Panc1 (cell line): Measurements from ENCODE around the gene ABCG1. TPM values are rescaled to one million over a fixed set of nuclear protein-coding genes. Genes with fewer than 3 reads are reported as not detected.

Experiments
- ATAC-seq: fragments of 200-7000 bp; cut with Tn5 transposase; 2 replicates; pipeline ENCODE4 v1.9.1; 2020; ENCODE audit warnings: mild to moderate bottlenecking, moderate library complexity
- BruUV-seq: library from RNA; stranded (reverse); fragments of 400-500 nt; replicated peaks from 2 replicates; lab custom pipeline; 2021; lab: Mats Ljungman, UMichigan
- CTCF ChIA-PET: fragments of 300-600 bp; sonication (Branson Sonifier 250); formaldehyde crosslinking; loops from one replicate; lab custom pipeline; 2022; ENCODE audit warnings: antibody characterized with exemption; lab: Charles Lee
- POLR2A ChIA-PET: fragments of 300-600 bp; sonication (Branson Sonifier 250); formaldehyde crosslinking; loops from one replicate; lab custom pipeline; 2022; ENCODE audit warnings: antibody characterized with exemption; lab: Charles Lee
- DNase-seq: peaks from one replicate; pipeline ENCODE4 v3.0.0-alpha.2; 2010; ENCODE audit warnings: low read depth, low spot score
- H3K27ac ChIP-seq: 2 replicates; pipeline ENCODE4 v1.5.1; 2011; ENCODE audit warnings: mild to moderate bottlenecking, low read length, inconsistent platforms
- H3K27me3 ChIP-seq: fragments of 200-500 bp; sonication (Bioruptor generic); 2 replicates; pipeline ENCODE4 v1.6.0; 2014; ENCODE audit warnings: low read length, inconsistent platforms; ENCODE audit not compliant: control insufficient read depth, insufficient read depth
- H3K36me3 ChIP-seq: fragments of 200-500 bp; sonication (Bioruptor generic); 2 replicates; pipeline ENCODE4 v1.5.1; 2014; ENCODE audit warnings: inconsistent platforms, mild to moderate bottlenecking, low read length, moderate library complexity; ENCODE audit not compliant: control insufficient read depth, insufficient read depth
- H3K4me1 ChIP-seq: 2 replicates; pipeline ENCODE4 v1.5.1; 2011; ENCODE audit warnings: inconsistent platforms, mild to moderate bottlenecking, low read length, moderate library complexity; ENCODE audit not compliant: control insufficient read depth, insufficient read depth
- H3K4me3 ChIP-seq, 2 experiments: 2 replicates each; pipeline ENCODE4 v1.5.1; 2011 to 2012; ENCODE audit warnings: low read depth in 2 of 2, low read length in 2 of 2, mild to moderate bottlenecking in 2 of 2, inconsistent platforms in 1 of 2, moderate library complexity in 1 of 2
- H3K9me3 ChIP-seq: fragments of 200-500 bp; sonication (Bioruptor generic); 2 replicates; pipeline ENCODE4 v1.5.1; 2014; ENCODE audit warnings: low read depth, mild to moderate bottlenecking, inconsistent platforms, low read length, moderate library complexity; ENCODE audit not compliant: control insufficient read depth, insufficient read depth
- POLR2AphosphoS5 ChIP-seq: IDR thresholded peaks from 2 replicates; pipeline ENCODE4 v1.6.1; 2012; ENCODE audit warnings: mild to moderate bottlenecking, low read depth, low read length, moderate library complexity
- REST ChIP-seq, 2 experiments: IDR thresholded peaks; 2 replicates each; pipeline ENCODE4 v1.6.1; 2011 to 2012; ENCODE audit warnings: low read depth in 2 of 2, control low read depth in 1 of 2, low read length in 1 of 2, mild to moderate bottlenecking in 1 of 2, moderate library complexity in 1 of 2; ENCODE audit not compliant: insufficient read depth in 1 of 2
- SIN3A ChIP-seq: IDR thresholded peaks from 2 replicates; pipeline ENCODE4 v1.6.1; 2012; ENCODE audit warnings: low read depth, mild to moderate bottlenecking, low read length, moderate library complexity, borderline replicate concordance; ENCODE audit not compliant: insufficient read depth
- TCF7L2 ChIP-seq: IDR thresholded peaks from 2 replicates; pipeline ENCODE4 v1.6.1; 2011; ENCODE audit warnings: mild to moderate bottlenecking, low read depth, low read length, inconsistent platforms
- in situ Hi-C: cut with HindIII; loops from 2 replicates; pipeline ENCODE4 v1.10.0; 2016; ENCODE audit warnings: low sequenced_read_pairs, low pct_unique_long_range_greater_than_20kb
- intact Hi-C: fragments of 100-400 bp; cut with micrococcal nuclease; formaldehyde crosslinking; loops from one replicate; pipeline ENCODE4 v1.10.0; 2022; ENCODE audit not compliant: unreplicated experiment
- total RNA-seq: library from RNA; stranded (reverse); gene quantifications from one replicate; pipeline ENCODE4 v1.2.1, GENCODE V29; 2021; ENCODE audit not compliant: unreplicated experiment
- TF ChIP-seq, protein P1 (sequence below): fragments of 450-650 bp; IDR thresholded peaks from 2 replicates; pipeline ENCODE4 v1.5.1; 2017; ENCODE audit warnings: mild to moderate bottlenecking

The ABCG1 gene
- total RNA-seq, 1 experiment from 2014 or later: 0.80 TPM

DNA sequence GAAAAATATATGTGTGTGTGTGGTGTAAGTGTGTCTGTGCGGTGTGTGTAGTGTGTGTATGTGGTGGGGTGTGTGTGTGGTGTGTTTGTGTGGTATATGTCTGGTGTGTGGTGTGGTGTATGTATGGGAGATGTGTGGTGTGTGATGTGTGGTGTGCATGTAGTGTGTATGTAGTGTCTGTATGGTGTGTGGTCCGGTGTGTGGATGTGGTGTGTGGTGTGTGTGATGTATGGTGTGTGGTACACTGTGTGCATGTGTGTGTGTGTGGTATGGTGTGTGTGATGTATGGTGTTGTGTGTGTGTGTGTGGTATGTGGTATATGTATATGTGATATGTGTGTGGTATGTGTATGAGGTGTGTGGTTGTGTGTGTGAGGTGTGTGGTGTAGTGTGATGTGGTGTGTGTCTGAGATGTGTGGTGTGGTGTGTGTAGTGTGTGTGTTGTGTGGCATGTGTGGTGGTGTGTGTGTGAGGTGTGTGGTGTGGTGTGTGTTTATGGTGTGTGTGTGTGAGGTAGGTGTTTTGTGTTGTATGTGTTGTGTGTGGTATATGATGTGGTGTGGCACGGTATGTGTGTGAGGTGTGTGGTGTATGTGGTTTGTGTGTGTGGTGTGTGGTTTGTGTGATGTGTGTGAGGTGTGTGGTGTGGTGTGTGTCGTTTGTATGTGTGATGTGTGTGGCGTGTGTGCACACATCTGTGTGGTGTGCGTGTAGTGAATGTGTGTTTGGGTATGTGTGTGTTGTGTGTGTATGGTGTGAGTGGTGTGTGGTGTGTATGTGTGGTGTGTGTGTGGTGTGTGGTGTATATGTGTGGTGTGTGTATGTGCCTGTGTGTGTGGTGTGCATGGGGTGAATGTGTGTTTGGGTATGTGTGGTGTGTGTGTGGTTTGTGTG lies 35.3 kb upstream of the ABCG1 start:
- ChIA-PET POLR2A (no interaction called here), CTCF (no interaction called here)
- DNase-seq (no peak), ATAC-seq (no peak)
- TF ChIP-seq, protein P1, sequence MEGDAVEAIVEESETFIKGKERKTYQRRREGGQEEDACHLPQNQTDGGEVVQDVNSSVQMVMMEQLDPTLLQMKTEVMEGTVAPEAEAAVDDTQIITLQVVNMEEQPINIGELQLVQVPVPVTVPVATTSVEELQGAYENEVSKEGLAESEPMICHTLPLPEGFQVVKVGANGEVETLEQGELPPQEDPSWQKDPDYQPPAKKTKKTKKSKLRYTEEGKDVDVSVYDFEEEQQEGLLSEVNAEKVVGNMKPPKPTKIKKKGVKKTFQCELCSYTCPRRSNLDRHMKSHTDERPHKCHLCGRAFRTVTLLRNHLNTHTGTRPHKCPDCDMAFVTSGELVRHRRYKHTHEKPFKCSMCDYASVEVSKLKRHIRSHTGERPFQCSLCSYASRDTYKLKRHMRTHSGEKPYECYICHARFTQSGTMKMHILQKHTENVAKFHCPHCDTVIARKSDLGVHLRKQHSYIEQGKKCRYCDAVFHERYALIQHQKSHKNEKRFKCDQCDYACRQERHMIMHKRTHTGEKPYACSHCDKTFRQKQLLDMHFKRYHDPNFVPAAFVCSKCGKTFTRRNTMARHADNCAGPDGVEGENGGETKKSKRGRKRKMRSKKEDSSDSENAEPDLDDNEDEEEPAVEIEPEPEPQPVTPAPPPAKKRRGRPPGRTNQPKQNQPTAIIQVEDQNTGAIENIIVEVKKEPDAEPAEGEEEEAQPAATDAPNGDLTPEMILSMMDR: no peak
- TF ChIP-seq POLR2AphosphoS5 (no peak), TCF7L2 (no peak), REST (IDR thresholded peaks at IDR 0.05; ENCODE audit: insufficient read depth in 1 of 2, low read depth in 2 of 2, low read length in 1 of 2) (no peak), SIN3A (no peak)
- no peak overlapping the region for H3K27ac ChIP-seq
- no peaks in the 10 kb centered on the region for H3K36me3 ChIP-seq
- intact Hi-C loops (no loop called here), in situ Hi-C loops (no loop called here)
- H3K9me3 ChIP-seq: no peaks in the 10 kb centered on the region
- H3K4me1 ChIP-seq: no peaks in the 10 kb centered on the region
- no peaks in the 10 kb centered on the region for H3K27me3 ChIP-seq
- no TSS peak for BruUV-seq
- no peak overlapping the region for H3K4me3 ChIP-seq

DNA sequence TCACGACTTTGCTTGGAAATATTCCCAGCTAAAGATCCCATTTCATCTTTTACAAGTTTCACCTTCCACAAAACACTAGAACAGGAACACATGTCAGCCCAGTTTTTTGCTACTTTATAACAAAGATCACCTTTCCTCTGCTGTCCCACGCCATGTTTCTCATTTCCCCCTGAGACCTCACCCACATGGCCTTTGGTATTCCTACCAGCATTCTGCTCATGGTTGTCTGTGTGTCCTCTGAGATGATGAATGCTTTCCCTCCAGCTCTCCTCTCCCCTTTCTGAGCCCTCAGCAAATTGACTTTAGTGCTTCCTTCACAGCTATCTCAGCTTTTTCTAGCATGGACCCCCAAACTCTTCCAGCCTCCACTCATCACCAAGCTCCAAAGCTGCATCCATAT lies 32.3 kb upstream of the ABCG1 start:
- Histone ChIP-seq H3K27ac (no peak overlapping the region), H3K36me3 (no peaks in the 10 kb centered on the region), H3K9me3 (no peaks in the 10 kb centered on the region), H3K27me3 (no peaks in the 10 kb centered on the region), H3K4me3 (no peak overlapping the region), H3K4me1 (no peaks in the 10 kb centered on the region)
- ChIA-PET POLR2A (no interaction called here), CTCF (no interaction called here)
- no TSS peak for BruUV-seq
- in situ Hi-C loops: no loop called here
- TF ChIP-seq REST (IDR thresholded peaks at IDR 0.05; ENCODE audit: insufficient read depth in 1 of 2, low read depth in 2 of 2, low read length in 1 of 2) (no peak), TCF7L2 (no peak), SIN3A (no peak), POLR2AphosphoS5 (no peak)
- TF ChIP-seq, protein P1: no peak
- no peak for DNase-seq
- no peak for ATAC-seq
- intact Hi-C loops: no loop called here
